ENCODE data around the gene PPP1R37. TPM values are rescaled to one million over a fixed set of nuclear protein-coding genes. Genes with fewer than 3 reads are reported as not detected.

PPP1R37 gene
- total and polyA plus RNA-seq, 2 of the 13 experiments (the other 11 are each of a cell fraction or from before 2014, with no cell fraction given), result 9.0 to 14.3 TPM

GRCh38 chr19:45130888-45131615 lies 38.1 kb downstream of the PPP1R37 start (continued):
- TF ChIP-seq ZNF83 (CRISPR knock-in tag; IDR thresholded peaks at IDR 0.05; ENCODE audit: borderline replicate concordance) (no peak), SOX13 (IDR thresholded peaks at IDR 0.05) (no peak), SOX13 (CRISPR knock-in tag; conservative IDR thresholded peaks at IDR 0.05 in 1 of 2, IDR thresholded peaks at IDR 0.05 in 1 of 2) (no peak), ZNF232 (CRISPR knock-in tag; IDR thresholded peaks at IDR 0.05; ENCODE audit: borderline replicate concordance) (no peak), MZF1 (CRISPR knock-in tag; IDR thresholded peaks at IDR 0.05; ENCODE audit: borderline replicate concordance) (no peak), ARNT (IDR thresholded peaks at IDR 0.05) (no peak), KAT7 (CRISPR knock-in tag; IDR thresholded peaks at IDR 0.05; ENCODE audit: borderline replicate concordance) (no peak), RBAK (CRISPR knock-in tag; IDR thresholded peaks at IDR 0.05) (no peak), ZNF567 (CRISPR knock-in tag; IDR thresholded peaks at IDR 0.05; ENCODE audit: borderline replicate concordance) (no peak), ZNF816 (CRISPR knock-in tag; IDR thresholded peaks at IDR 0.05; ENCODE audit: borderline replicate concordance) (no peak)
- TF ChIP-seq, protein P1, sequence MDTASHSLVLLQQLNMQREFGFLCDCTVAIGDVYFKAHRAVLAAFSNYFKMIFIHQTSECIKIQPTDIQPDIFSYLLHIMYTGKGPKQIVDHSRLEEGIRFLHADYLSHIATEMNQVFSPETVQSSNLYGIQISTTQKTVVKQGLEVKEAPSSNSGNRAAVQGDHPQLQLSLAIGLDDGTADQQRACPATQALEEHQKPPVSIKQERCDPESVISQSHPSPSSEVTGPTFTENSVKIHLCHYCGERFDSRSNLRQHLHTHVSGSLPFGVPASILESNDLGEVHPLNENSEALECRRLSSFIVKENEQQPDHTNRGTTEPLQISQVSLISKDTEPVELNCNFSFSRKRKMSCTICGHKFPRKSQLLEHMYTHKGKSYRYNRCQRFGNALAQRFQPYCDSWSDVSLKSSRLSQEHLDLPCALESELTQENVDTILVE (CRISPR knock-in tag; IDR thresholded peaks at IDR 0.05), result no peak
- TF ChIP-seq, protein P2, sequence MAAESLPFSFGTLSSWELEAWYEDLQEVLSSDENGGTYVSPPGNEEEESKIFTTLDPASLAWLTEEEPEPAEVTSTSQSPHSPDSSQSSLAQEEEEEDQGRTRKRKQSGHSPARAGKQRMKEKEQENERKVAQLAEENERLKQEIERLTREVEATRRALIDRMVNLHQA (CRISPR knock-in tag; IDR thresholded peaks at IDR 0.05), result no peak
- TF ChIP-seq, protein P3, sequence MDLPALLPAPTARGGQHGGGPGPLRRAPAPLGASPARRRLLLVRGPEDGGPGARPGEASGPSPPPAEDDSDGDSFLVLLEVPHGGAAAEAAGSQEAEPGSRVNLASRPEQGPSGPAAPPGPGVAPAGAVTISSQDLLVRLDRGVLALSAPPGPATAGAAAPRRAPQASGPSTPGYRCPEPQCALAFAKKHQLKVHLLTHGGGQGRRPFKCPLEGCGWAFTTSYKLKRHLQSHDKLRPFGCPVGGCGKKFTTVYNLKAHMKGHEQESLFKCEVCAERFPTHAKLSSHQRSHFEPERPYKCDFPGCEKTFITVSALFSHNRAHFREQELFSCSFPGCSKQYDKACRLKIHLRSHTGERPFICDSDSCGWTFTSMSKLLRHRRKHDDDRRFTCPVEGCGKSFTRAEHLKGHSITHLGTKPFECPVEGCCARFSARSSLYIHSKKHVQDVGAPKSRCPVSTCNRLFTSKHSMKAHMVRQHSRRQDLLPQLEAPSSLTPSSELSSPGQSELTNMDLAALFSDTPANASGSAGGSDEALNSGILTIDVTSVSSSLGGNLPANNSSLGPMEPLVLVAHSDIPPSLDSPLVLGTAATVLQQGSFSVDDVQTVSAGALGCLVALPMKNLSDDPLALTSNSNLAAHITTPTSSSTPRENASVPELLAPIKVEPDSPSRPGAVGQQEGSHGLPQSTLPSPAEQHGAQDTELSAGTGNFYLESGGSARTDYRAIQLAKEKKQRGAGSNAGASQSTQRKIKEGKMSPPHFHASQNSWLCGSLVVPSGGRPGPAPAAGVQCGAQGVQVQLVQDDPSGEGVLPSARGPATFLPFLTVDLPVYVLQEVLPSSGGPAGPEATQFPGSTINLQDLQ (CRISPR knock-in tag; IDR thresholded peaks at IDR 0.05), result no peak

All from HepG2 (cell line).